Measurements from ENCODE around the gene GZF1.

The GZF1 gene

GRCh38 chr20:23393996-23394775 lies 32.2 kb downstream of the GZF1 start:
- Histone ChIP-seq H3K27me3 (ENCODE audit: control insufficient read depth, insufficient read depth, low read length) (no peaks in the 10 kb centered on the region), H3K4me1 (ENCODE audit: control insufficient read depth, insufficient read depth, low read length) (peaks cover 18% of the 10 kb centered on the region), H3K36me3 (ENCODE audit: control insufficient read depth, insufficient read depth, low read length) (peaks cover 48% of the 10 kb centered on the region), H3K9me3 (ENCODE audit: control insufficient read depth, insufficient read depth, low read depth, low read length) (no peaks in the 10 kb centered on the region), H3K9ac (ENCODE audit: low read length) (no peak overlapping the region), H3K27ac (ENCODE audit: low read depth, low read length) (no peak overlapping the region), H3K4me3 (ENCODE audit: low read depth, low read length) (no peak overlapping the region)

- Histone ChIP-seq H3K27me3 (ENCODE audit: control insufficient read depth, insufficient read depth, low read length) (no peaks in the 10 kb centered on the region), H3K9ac (ENCODE audit: low read length) (no peak overlapping the region), H3K36me3 (ENCODE audit: control insufficient read depth, insufficient read depth, low read length) (peaks cover 49% of the 10 kb centered on the region), H3K9me3 (ENCODE audit: control insufficient read depth, insufficient read depth, low read depth, low read length) (no peaks in the 10 kb centered on the region), H3K27ac (ENCODE audit: low read depth, low read length) (no peak overlapping the region), H3K4me3 (ENCODE audit: low read depth, low read length) (no peak overlapping the region), H3K4me1 (ENCODE audit: control insufficient read depth, insufficient read depth, low read length) (peaks cover 3% of the 10 kb centered on the region; the same call in 1 of the 2 replicates)
Observed at GRCh38 chr20:23396950-23397627, 35.1 kb downstream of the GZF1 start.

DNA sequence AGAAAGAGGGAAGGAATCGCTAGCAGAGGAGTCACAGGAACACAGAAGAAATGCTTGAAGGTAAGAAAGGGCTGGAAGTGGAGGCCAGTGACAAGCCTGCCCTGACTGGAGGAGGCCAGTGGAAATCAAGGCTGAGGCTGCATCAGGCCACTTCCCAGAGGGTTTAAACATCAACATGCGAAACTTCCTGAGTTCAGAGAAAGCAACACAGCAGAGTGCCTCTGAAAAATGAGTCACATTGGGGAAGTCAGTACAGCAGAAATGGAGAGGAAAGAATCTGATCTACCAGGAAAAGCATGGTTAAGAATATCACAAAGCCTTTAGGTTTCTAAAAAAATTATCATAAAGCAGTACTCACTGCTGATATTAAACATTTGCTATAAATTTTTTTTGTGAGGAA lies 36.0 kb downstream of the GZF1 start:
- H3K27ac ChIP-seq (ENCODE audit: low read depth, low read length) = no peak overlapping the region
- H3K36me3 ChIP-seq (ENCODE audit: control insufficient read depth, insufficient read depth, low read length) = peaks cover 52% of the 10 kb centered on the region
- no peak overlapping the region for H3K4me3 ChIP-seq (ENCODE audit: low read depth, low read length)
- H3K4me1 ChIP-seq (ENCODE audit: control insufficient read depth, insufficient read depth, low read length) = no peaks in the 10 kb centered on the region
- no peaks in the 10 kb centered on the region for H3K27me3 ChIP-seq (ENCODE audit: control insufficient read depth, insufficient read depth, low read length)
- no peaks in the 10 kb centered on the region for H3K9me3 ChIP-seq (ENCODE audit: control insufficient read depth, insufficient read depth, low read depth, low read length)
- no peak overlapping the region for H3K9ac ChIP-seq (ENCODE audit: low read length)

GRCh38 chr20:23399568-23400241 lies 37.7 kb downstream of the GZF1 start:
- Histone ChIP-seq H3K9me3 (ENCODE audit: control insufficient read depth, insufficient read depth, low read depth, low read length) (no peaks in the 10 kb centered on the region), H3K27ac (ENCODE audit: low read depth, low read length) (no peak overlapping the region), H3K27me3 (ENCODE audit: control insufficient read depth, insufficient read depth, low read length) (no peaks in the 10 kb centered on the region), H3K4me3 (ENCODE audit: low read depth, low read length) (no peak overlapping the region), H3K36me3 (ENCODE audit: control insufficient read depth, insufficient read depth, low read length) (peaks cover 35% of the 10 kb centered on the region), H3K9ac (ENCODE audit: low read length) (no peak overlapping the region), H3K4me1 (ENCODE audit: control insufficient read depth, insufficient read depth, low read length) (no peaks in the 10 kb centered on the region)

DNA sequence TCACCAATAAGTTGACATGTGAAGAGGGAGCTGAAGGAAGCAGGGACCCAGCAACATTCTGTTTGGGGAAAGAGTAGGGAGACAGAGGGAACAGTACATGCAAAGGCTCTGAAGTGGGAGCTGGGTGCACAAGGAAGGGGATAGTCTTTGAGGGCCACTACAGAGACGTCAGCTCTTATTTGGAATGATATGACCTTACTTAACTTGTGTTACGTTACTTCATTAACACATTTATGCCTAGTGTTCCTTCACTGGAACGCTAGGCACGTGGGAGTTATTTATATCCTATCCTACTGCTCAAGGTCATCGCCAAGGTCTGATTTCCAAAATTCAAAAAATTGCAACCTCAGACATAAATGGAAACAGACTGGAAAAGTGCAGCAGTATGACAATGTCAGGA lies 39.1 kb downstream of the GZF1 start:
- peaks cover 27% of the 10 kb centered on the region for H3K36me3 ChIP-seq (ENCODE audit: control insufficient read depth, insufficient read depth, low read length)
- H3K4me1 ChIP-seq (ENCODE audit: control insufficient read depth, insufficient read depth, low read length) = no peaks in the 10 kb centered on the region
- H3K4me3 ChIP-seq (ENCODE audit: low read depth, low read length) = no peak overlapping the region
- H3K9ac ChIP-seq (ENCODE audit: low read length) = no peak overlapping the region
- no peaks in the 10 kb centered on the region for H3K9me3 ChIP-seq (ENCODE audit: control insufficient read depth, insufficient read depth, low read depth, low read length)
- no peaks in the 10 kb centered on the region for H3K27me3 ChIP-seq (ENCODE audit: control insufficient read depth, insufficient read depth, low read length)
- no peak overlapping the region for H3K27ac ChIP-seq (ENCODE audit: low read depth, low read length)

DNA sequence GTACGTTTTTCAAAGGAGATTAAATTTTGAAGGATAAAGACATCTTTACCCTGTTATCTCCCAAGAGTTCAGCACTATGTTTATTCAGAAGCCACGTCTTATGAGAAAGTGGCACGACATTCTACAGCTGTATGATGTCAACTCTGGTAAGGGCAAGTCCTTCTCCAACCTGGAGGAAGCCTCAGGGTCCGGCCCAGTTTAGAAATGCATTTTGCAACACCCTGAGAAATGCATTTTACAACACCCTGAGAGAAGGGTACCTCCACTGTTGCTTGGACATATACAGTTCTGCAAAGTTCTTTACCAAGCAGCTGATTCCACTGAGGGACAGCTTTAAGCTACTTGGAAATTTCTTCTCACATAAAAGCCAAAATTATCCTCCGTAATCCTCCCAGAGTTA lies 41.8 kb downstream of the GZF1 start:
- H3K27ac ChIP-seq (ENCODE audit: low read depth, low read length) = no peak overlapping the region
- H3K4me3 ChIP-seq (ENCODE audit: low read depth, low read length) = no peak overlapping the region
- H3K9ac ChIP-seq (ENCODE audit: low read length) = no peak overlapping the region
- no peaks in the 10 kb centered on the region for H3K27me3 ChIP-seq (ENCODE audit: control insufficient read depth, insufficient read depth, low read length)
- H3K36me3 ChIP-seq (ENCODE audit: control insufficient read depth, insufficient read depth, low read length) = peaks cover 27% of the 10 kb centered on the region
- H3K9me3 ChIP-seq (ENCODE audit: control insufficient read depth, insufficient read depth, low read depth, low read length) = no peaks in the 10 kb centered on the region
- no peaks in the 10 kb centered on the region for H3K4me1 ChIP-seq (ENCODE audit: control insufficient read depth, insufficient read depth, low read length)

DNA sequence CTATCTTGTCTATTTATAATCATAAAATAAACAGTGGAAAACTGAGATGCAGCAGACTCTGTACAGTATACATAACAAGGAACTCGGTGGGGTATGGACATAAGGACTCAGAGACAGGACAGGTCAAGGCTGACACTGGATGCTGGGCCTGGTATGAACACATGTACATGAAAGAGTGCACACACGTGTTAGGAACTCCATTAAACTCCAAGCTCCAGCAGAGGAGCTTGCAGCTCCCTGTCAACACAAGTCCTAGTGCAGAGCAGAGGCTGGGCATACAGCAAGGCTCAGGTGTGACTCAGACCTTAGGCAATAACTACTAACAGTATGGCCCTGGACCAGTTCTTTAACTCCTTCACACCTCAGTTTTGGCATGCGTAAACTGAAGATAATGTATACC lies 42.2 kb downstream of the GZF1 start:
- Histone ChIP-seq H3K4me3 (ENCODE audit: low read depth, low read length) (no peak overlapping the region), H3K9ac (ENCODE audit: low read length) (no peak overlapping the region), H3K27me3 (ENCODE audit: control insufficient read depth, insufficient read depth, low read length) (no peaks in the 10 kb centered on the region), H3K27ac (ENCODE audit: low read depth, low read length) (no peak overlapping the region), H3K4me1 (ENCODE audit: control insufficient read depth, insufficient read depth, low read length) (no peaks in the 10 kb centered on the region), H3K9me3 (ENCODE audit: control insufficient read depth, insufficient read depth, low read depth, low read length) (no peaks in the 10 kb centered on the region), H3K36me3 (ENCODE audit: control insufficient read depth, insufficient read depth, low read length) (peaks cover 24% of the 10 kb centered on the region)

- Histone ChIP-seq H3K9me3 (ENCODE audit: control insufficient read depth, insufficient read depth, low read depth, low read length) (no peaks in the 10 kb centered on the region), H3K27ac (ENCODE audit: low read depth, low read length) (no peak overlapping the region), H3K36me3 (ENCODE audit: control insufficient read depth, insufficient read depth, low read length) (peaks cover 9% of the 10 kb centered on the region), H3K4me3 (ENCODE audit: low read depth, low read length) (no peak overlapping the region), H3K9ac (ENCODE audit: low read length) (no peak overlapping the region), H3K4me1 (ENCODE audit: control insufficient read depth, insufficient read depth, low read length) (peaks cover 7% of the 10 kb centered on the region), H3K27me3 (ENCODE audit: control insufficient read depth, insufficient read depth, low read length) (no peaks in the 10 kb centered on the region)
Observed at GRCh38 chr20:23406880-23407279, 44.9 kb downstream of the GZF1 start.

DNA sequence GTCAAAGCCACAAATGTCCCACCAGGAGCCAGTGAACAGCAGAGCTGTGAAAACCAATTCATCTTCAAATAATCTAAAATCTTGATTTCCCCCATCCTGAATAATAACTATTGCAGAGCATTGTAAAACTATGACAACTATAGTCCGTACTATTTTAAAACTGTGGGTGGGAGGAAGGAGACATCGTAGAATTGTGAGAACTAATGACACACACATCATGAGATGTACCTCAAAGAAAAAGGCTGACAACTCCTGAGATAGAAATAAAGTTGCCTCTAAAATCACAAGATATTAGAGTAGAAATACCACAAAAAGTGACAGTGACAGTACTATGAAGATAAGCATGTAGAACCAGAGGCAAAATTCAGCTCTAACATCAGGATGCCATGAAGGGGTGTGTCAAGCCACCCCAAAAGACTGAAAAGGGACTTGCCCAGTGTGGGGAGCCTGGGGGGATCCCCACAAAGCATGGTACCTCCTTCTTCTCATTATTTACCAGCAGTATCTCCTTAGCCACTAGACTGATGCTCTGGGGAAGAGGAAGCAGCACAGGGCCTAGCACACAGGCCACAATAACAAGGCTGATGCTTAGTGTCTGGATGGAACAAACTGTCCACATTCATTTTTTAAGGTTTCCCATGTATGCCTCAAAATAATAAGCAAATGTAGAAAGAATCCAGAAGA lies 45.9 kb downstream of the GZF1 start:
- no peaks in the 10 kb centered on the region for H3K27me3 ChIP-seq (ENCODE audit: control insufficient read depth, insufficient read depth, low read length)
- no peaks in the 10 kb centered on the region for H3K9me3 ChIP-seq (ENCODE audit: control insufficient read depth, insufficient read depth, low read depth, low read length)
- no peak overlapping the region for H3K27ac ChIP-seq (ENCODE audit: low read depth, low read length)
- no peaks in the 10 kb centered on the region; the same call in 1 of the 2 replicates for H3K36me3 ChIP-seq (ENCODE audit: control insufficient read depth, insufficient read depth, low read length)
- no peak overlapping the region for H3K9ac ChIP-seq (ENCODE audit: low read length)
- no peak overlapping the region for H3K4me3 ChIP-seq (ENCODE audit: low read depth, low read length)
- H3K4me1 ChIP-seq (ENCODE audit: control insufficient read depth, insufficient read depth, low read length) = peaks cover 7% of the 10 kb centered on the region

- H3K27ac ChIP-seq (ENCODE audit: low read depth, low read length) = no peak overlapping the region
- H3K9me3 ChIP-seq (ENCODE audit: control insufficient read depth, insufficient read depth, low read depth, low read length) = no peaks in the 10 kb centered on the region
- no peak overlapping the region for H3K4me3 ChIP-seq (ENCODE audit: low read depth, low read length)
- H3K36me3 ChIP-seq (ENCODE audit: control insufficient read depth, insufficient read depth, low read length) = no peaks in the 10 kb centered on the region; the same call in 1 of the 2 replicates
- no peak overlapping the region for H3K9ac ChIP-seq (ENCODE audit: low read length)
- H3K27me3 ChIP-seq (ENCODE audit: control insufficient read depth, insufficient read depth, low read length) = no peaks in the 10 kb centered on the region
- H3K4me1 ChIP-seq (ENCODE audit: control insufficient read depth, insufficient read depth, low read length) = peaks cover 7% of the 10 kb centered on the region
Observed at GRCh38 chr20:23408957-23409356, 47.0 kb downstream of the GZF1 start.
